HepG2 (cell line): ENCODE results near the gene SCIN. TPM values are rescaled to one million over a fixed set of nuclear protein-coding genes. Genes with fewer than 3 reads are reported as not detected.

Source experiments
- ATAC-seq: fragments of 200-7000 bp; cut with Tn5 transposase; 3 replicates; pipeline ENCODE4 v1.9.1; 2020; ENCODE audit warnings: mild to moderate bottlenecking, moderate library complexity
- BruUV-seq: library from RNA; stranded (reverse); fragments of 400-500 nt; replicated peaks from 2 replicates; lab custom pipeline; 2021; lab: Mats Ljungman, UMichigan
- CTCF ChIA-PET: fragments of 300-600 bp; formaldehyde crosslinking; extraction: SDS; loops from one replicate; lab custom pipeline; 2021; ENCODE audit warnings: low total read pairs, inconsistent platforms, low intra/inter-chr PET ratio; lab: Yijun Ruan, JAX
- POLR2A ChIA-PET: fragments of 350-600 bp; sonication (Branson Sonifier 250); formaldehyde crosslinking; loops from one replicate; lab custom pipeline; 2020; ENCODE audit warnings: antibody characterized with exemption, inconsistent platforms; lab: Yijun Ruan, JAX
- DNase-seq: peaks from one replicate; pipeline ENCODE4 v3.0.0-alpha.2; 2015; ENCODE audit warnings: low spot score
- FAIRE-seq: peaks from 3 replicates; lab custom pipeline; 2011; peaks lifted over from hg19 to GRCh38; lab: Jason Lieb, UNC
- H2AFZ ChIP-seq: one replicate; pipeline ENCODE4 v1.6.1; 2011; ENCODE audit warnings: low read length, inconsistent platforms
- H3K27ac ChIP-seq: fragments of 300-600 bp; 3 replicates; pipeline ENCODE4 v1.8.0; 2011; ENCODE audit warnings: mixed run types, mild to moderate bottlenecking, mixed read lengths, low read length, inconsistent platforms; ENCODE audit not compliant: insufficient read depth; ENCODE audit errors: extremely low read length
- H3K27me3 ChIP-seq, 2 experiments: fragments of 200-600 bp in 1 of 2; 2 replicates in 1 of 2; 3 replicates in 1 of 2; pipeline versions ENCODE4 v1.6.0 to v1.8.0; 2011; ENCODE audit warnings: low read length in 2 of 2, mild to moderate bottlenecking in 2 of 2, moderate library complexity in 2 of 2, inconsistent platforms in 1 of 2; ENCODE audit not compliant: insufficient read depth in 2 of 2, control insufficient read depth in 1 of 2
- H3K36me3 ChIP-seq, 2 experiments: fragments of 200-600 bp in 1 of 2; replicated peaks in 1 of 2; 2 replicates in 1 of 2; 3 replicates in 1 of 2; pipeline versions ENCODE4 v1.5.1 to v1.8.0; 2011; ENCODE audit warnings: low read length in 2 of 2, inconsistent platforms in 1 of 2; ENCODE audit not compliant: insufficient read depth in 2 of 2, control insufficient read depth in 1 of 2
- H3K4me1 ChIP-seq: 2 replicates; pipeline ENCODE4 v1.5.1; 2012; ENCODE audit warnings: low read length, inconsistent platforms; ENCODE audit not compliant: insufficient read depth
- H3K4me2 ChIP-seq: 2 replicates; pipeline ENCODE4 v1.6.0; 2011; ENCODE audit warnings: low read depth, low read length, inconsistent platforms
- H3K4me3 ChIP-seq, 3 experiments: fragments of 200-600 bp in 1 of 3; sonication (generic), shearing (Covaris generic) in 1 of 3; replicated peaks in 1 of 3; 2 replicates each; pipeline ENCODE4 v1.5.1; 2011 to 2016; ENCODE audit warnings: low read length in 3 of 3, inconsistent platforms in 2 of 3, low read depth in 2 of 3, mild to moderate bottlenecking in 2 of 3, control low read depth in 1 of 3, mixed read lengths in 1 of 3; ENCODE audit not compliant: insufficient read depth in 1 of 3
- H3K79me2 ChIP-seq: one replicate; pipeline ENCODE4 v1.6.1; 2011; ENCODE audit warnings: low read length, inconsistent platforms; ENCODE audit not compliant: insufficient read depth
- H3K9ac ChIP-seq: 2 replicates; pipeline ENCODE4 v1.6.0; 2011; ENCODE audit warnings: mild to moderate bottlenecking, low read depth, low read length, inconsistent platforms; ENCODE audit not compliant: insufficient read depth
- H3K9me3 ChIP-seq: 2 replicates; pipeline ENCODE4 v1.5.1; 2012; ENCODE audit warnings: mild to moderate bottlenecking, low read length
- H4K20me1 ChIP-seq: 2 replicates; pipeline ENCODE4 v1.6.0; 2011; ENCODE audit warnings: inconsistent platforms, mild to moderate bottlenecking, low read length, moderate library complexity; ENCODE audit not compliant: insufficient read depth
- ADNP ChIP-seq: sonication (generic); formaldehyde crosslinking; IDR thresholded peaks from 2 replicates; pipeline ENCODE4 v1.4.0; 2020; ENCODE audit warnings: missing genetic modification reagents
- POLR2AphosphoS5 ChIP-seq: IDR thresholded peaks from 2 replicates; pipeline ENCODE4 v1.6.1; 2012; ENCODE audit warnings: low read depth, low read length
- RFX3 ChIP-seq: IDR thresholded peaks from 2 replicates; pipeline ENCODE4 v1.6.1; 2016; ENCODE audit warnings: missing biosample characterization, missing genetic modification reagents
- ZNF274 ChIP-seq: sonication (generic); formaldehyde crosslinking; IDR thresholded peaks from 2 replicates; pipeline ENCODE4 v1.5.1; 2020; ENCODE audit warnings: mild to moderate bottlenecking, missing genetic modification reagents
- ZNF609 ChIP-seq: sonication (generic); formaldehyde crosslinking; IDR thresholded peaks from 2 replicates; pipeline ENCODE4 v1.4.0; 2020; ENCODE audit warnings: mild to moderate bottlenecking, missing genetic modification reagents, borderline replicate concordance
- WGBS: methylation state at CpG from one replicate; pipeline ENCODE4 v1.1.6; 2017; ENCODE audit warnings: low lambda C conversion rate; 5-methylcytosine and 5-hydroxymethylcytosine counted together
- in situ Hi-C: cut with HindIII; loops from 2 replicates; pipeline ENCODE4 v1.10.0; 2017; ENCODE audit warnings: low pct_unique_long_range_greater_than_20kb; ENCODE audit not compliant: extremely low pct_ligation_motif_present
- intact Hi-C: fragments of 100-400 bp; cut with micrococcal nuclease; formaldehyde crosslinking; loops from one replicate; pipeline ENCODE4 v1.10.0; 2022; ENCODE audit not compliant: unreplicated experiment
- polyA plus RNA-seq, 8 experiments: library from polyadenylated mRNA; depleted of rRNA in 3 of 8; stranded (reverse) in 7 of 8; unstranded in 1 of 8; fragments of >200 nt; fragmentation: Illumina TruSeq in 4 of 8; extraction: Trizol in 4 of 8; gene quantifications; 2 replicates each; pipeline versions ENCODE4 v1.2.1 to v1.2.3, GENCODE V29; 2011 to 2016; ENCODE audit warnings: low read depth in 4 of 8, missing spikeins in 1 of 8, mixed read lengths in 1 of 8; ENCODE audit not compliant: insufficient read depth in 1 of 8
- total RNA-seq, 5 experiments: library from RNA; depleted of rRNA; stranded (reverse); fragments of >200 nt; fragmentation: Illumina TruSeq; extraction: Trizol; gene quantifications; 2 replicates each; pipeline ENCODE4 v1.2.3, GENCODE V29; 2016; ENCODE audit warnings: low read depth in 1 of 5
- TF ChIP-seq, protein P1 (sequence below): sonication (generic); formaldehyde crosslinking; IDR thresholded peaks from 2 replicates; pipeline ENCODE4 v1.8.0; 2022; ENCODE audit warnings: mild to moderate bottlenecking, missing genetic modification reagents, moderate library complexity

The SCIN gene
- total and polyA plus RNA-seq, 2 of the 13 experiments (the other 11 are each of a cell fraction or from before 2014, with no cell fraction given): not detected

GRCh38 chr7:12625836-12626235 lies 55.3 kb downstream of the SCIN start:
- H3K4me3 ChIP-seq: no peak overlapping the region
- no peak overlapping the region for H2AFZ ChIP-seq
- no peak for DNase-seq
- ATAC-seq: no peak
- ChIA-PET POLR2A (no interaction called here), CTCF (no interaction called here)
- no peak for FAIRE-seq
- no peaks in the 10 kb centered on the region for H3K27me3 ChIP-seq
- in situ Hi-C loops: loop anchor here (10.0 kb wide), 1 partner anchor 101 kb away; no protein-coding TSS in a partner anchor
- no peaks in the 10 kb centered on the region for H4K20me1 ChIP-seq
- no peak overlapping the region for H3K27ac ChIP-seq
- 3% methylated on average over 4 of the region's 4 CpGs for WGBS
- no peak overlapping the region for H3K9ac ChIP-seq
- BruUV-seq: no TSS peak
- H3K79me2 ChIP-seq: no peaks in the 10 kb centered on the region
- H3K36me3 ChIP-seq: no peaks in the 10 kb centered on the region
- intact Hi-C loops: no loop called here
- no peak overlapping the region for H3K4me2 ChIP-seq
- no peaks in the 10 kb centered on the region for H3K4me1 ChIP-seq
- TF ChIP-seq ZNF274 (CRISPR knock-in tag) (no peak), ADNP (CRISPR knock-in tag) (no peak), RFX3 (no peak), ZNF609 (CRISPR knock-in tag) (no peak), POLR2AphosphoS5 (no peak)
- TF ChIP-seq, protein P1, sequence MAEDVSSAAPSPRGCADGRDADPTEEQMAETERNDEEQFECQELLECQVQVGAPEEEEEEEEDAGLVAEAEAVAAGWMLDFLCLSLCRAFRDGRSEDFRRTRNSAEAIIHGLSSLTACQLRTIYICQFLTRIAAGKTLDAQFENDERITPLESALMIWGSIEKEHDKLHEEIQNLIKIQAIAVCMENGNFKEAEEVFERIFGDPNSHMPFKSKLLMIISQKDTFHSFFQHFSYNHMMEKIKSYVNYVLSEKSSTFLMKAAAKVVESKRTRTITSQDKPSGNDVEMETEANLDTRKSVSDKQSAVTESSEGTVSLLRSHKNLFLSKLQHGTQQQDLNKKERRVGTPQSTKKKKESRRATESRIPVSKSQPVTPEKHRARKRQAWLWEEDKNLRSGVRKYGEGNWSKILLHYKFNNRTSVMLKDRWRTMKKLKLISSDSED (CRISPR knock-in tag): no peak
- no peaks in the 10 kb centered on the region for H3K9me3 ChIP-seq
